ENCODE measurements around the gene CEMIP2. TPM values are rescaled to one million over a fixed set of nuclear protein-coding genes. Genes with fewer than 3 reads are reported as not detected.
A peak's percentile ranks its signal among the peaks of the same experiment; 100 is the strongest.

CEMIP2 gene
- total RNA-seq, 3 donors from 2014 or later, result 79.0 to 144 (median 81.2) TPM

DNA sequence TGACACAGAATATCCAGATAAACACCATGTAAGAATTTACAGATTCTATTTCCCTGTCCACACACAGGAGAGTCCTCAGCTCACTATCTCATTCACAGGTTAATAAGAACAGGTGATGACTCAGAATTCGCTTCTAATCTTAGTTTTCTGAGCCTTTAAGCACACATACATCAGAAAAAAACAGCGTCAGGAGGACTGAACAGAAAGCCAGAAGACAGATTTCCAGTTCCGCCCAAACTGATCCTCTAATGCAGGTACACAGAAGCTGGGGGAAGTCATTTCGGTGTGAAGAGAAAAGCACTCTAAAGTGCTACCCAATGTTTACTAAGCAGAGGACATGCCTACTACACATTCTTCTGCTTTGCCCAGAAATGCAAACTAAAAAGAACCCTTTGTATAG lies 1.6 kb downstream of the CEMIP2 start:
- intact Hi-C loops (cut with DNase I; ENCODE audit: low total_unique reads), result no loop called here
- TF ChIP-seq POLR2AphosphoS5 (IDR thresholded peaks at IDR 0.05) (no peak), POLR2A (IDR thresholded peaks at IDR 0.05) (no peak)
- TF ChIP-seq, protein P1, sequence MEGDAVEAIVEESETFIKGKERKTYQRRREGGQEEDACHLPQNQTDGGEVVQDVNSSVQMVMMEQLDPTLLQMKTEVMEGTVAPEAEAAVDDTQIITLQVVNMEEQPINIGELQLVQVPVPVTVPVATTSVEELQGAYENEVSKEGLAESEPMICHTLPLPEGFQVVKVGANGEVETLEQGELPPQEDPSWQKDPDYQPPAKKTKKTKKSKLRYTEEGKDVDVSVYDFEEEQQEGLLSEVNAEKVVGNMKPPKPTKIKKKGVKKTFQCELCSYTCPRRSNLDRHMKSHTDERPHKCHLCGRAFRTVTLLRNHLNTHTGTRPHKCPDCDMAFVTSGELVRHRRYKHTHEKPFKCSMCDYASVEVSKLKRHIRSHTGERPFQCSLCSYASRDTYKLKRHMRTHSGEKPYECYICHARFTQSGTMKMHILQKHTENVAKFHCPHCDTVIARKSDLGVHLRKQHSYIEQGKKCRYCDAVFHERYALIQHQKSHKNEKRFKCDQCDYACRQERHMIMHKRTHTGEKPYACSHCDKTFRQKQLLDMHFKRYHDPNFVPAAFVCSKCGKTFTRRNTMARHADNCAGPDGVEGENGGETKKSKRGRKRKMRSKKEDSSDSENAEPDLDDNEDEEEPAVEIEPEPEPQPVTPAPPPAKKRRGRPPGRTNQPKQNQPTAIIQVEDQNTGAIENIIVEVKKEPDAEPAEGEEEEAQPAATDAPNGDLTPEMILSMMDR (IDR thresholded peaks at IDR 0.05), result no peak
- Histone ChIP-seq H3K9me3 (no peaks in the 10 kb centered on the region), H3K4me1 (peaks cover 0 to 13% of the 10 kb centered on the region in 2 donors), H3K27ac (peak overlapping the region; percentile 40 to 50), H3K36me3 (no peaks in the 10 kb centered on the region), H3K27me3 (no peaks in the 10 kb centered on the region), H3K4me3 (peak overlapping the region; percentile 76 to 91 (median 83))
- no peak for DNase-seq (ENCODE audit: low spot score in 2 of 2)

DNA sequence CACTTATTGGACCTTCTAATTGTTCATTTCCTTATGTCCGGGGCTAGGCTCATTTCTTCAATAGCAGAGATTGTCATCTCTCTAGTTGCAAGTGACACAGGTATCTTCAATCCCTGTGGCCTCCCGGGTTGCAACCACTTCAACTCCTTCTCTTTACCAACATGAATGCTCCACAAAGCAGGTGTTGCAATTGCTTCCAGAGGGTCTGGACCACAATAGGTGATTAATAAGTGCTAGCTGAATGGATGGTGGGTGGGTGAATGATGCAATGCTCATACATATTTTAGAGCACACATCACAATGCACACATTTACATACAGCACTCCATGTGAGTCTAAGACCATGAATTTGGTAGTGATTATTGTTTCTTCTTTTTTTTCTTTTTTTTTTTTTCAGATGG lies 2.6 kb downstream of the CEMIP2 start:
- Histone ChIP-seq H3K36me3 (no peaks in the 10 kb centered on the region), H3K9me3 (no peaks in the 10 kb centered on the region), H3K4me3 (peak overlapping the region in 2 of 3 donors; percentile 41 to 91), H3K27me3 (no peaks in the 10 kb centered on the region), H3K4me1 (peaks cover 0 to 13% of the 10 kb centered on the region in 2 donors), H3K27ac (no peak overlapping the region)
- no peak for DNase-seq (ENCODE audit: low spot score in 2 of 2)
- intact Hi-C loops (cut with DNase I; ENCODE audit: low total_unique reads), result no loop called here
- TF ChIP-seq, protein P1 (IDR thresholded peaks at IDR 0.05), result no peak
- no peak for TF ChIP-seq POLR2AphosphoS5 (IDR thresholded peaks at IDR 0.05)
- TF ChIP-seq POLR2A (IDR thresholded peaks at IDR 0.05), result no peak

DNA sequence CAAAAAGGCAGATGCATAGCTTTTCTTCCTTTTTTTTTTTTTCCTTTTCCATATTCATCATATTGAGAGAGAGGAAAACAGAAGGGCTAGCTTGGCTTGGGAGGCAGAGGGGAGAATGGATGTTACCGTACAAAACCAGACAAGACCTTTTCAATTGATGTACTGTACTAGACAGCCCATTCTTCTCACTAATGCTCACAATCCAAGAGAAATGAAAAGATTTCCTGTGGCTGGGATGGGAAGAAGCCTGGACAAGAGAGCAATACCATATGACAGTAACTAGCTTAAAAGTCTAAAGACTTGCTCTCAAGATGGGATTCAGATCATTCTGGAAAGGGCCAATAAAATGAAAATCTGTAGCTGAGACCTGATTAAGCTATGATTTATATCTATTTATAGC lies 3.4 kb downstream of the CEMIP2 start:
- intact Hi-C loops (cut with DNase I; ENCODE audit: low total_unique reads), result no loop called here
- H3K9me3 ChIP-seq, result no peaks in the 10 kb centered on the region
- TF ChIP-seq POLR2AphosphoS5 (IDR thresholded peaks at IDR 0.05), result no peak
- TF ChIP-seq, protein P1 (IDR thresholded peaks at IDR 0.05), result no peak
- TF ChIP-seq POLR2A (IDR thresholded peaks at IDR 0.05), result no peak
- H3K27me3 ChIP-seq, result no peaks in the 10 kb centered on the region
- H3K27ac ChIP-seq, result no peak overlapping the region
- peaks cover 0 to 13% of the 10 kb centered on the region in 2 donors for H3K4me1 ChIP-seq
- peak overlapping the region in 2 of 3 donors; percentile 17 to 41 for H3K4me3 ChIP-seq
- DNase-seq (ENCODE audit: low spot score in 2 of 2), result no peak
- no peaks in the 10 kb centered on the region for H3K36me3 ChIP-seq

DNA sequence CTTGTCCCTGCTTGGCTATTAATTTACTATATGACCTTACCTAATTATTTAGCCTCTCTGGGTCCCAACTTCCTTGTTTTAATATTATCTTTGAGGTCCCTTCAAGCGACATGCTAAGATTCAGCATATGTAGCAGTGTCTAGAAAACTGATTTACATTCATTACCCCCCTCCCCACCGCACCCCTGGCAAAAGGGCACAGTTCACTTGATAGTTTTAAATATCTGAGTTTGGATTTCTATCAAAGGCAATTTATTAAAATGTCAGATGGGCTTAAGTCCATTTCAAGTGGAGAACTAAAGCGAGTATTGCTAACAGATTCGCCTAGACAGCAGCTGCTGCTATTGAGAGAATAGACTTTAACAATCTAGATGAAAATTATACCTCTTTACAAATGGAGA lies 3.9 kb downstream of the CEMIP2 start:
- TF ChIP-seq POLR2A (IDR thresholded peaks at IDR 0.05) (no peak), POLR2AphosphoS5 (IDR thresholded peaks at IDR 0.05) (no peak)
- TF ChIP-seq, protein P1 (IDR thresholded peaks at IDR 0.05), result no peak
- H3K4me3 ChIP-seq, result no peak overlapping the region
- peaks cover 0 to 13% of the 10 kb centered on the region in 2 donors for H3K4me1 ChIP-seq
- H3K27ac ChIP-seq, result no peak overlapping the region
- DNase-seq (ENCODE audit: low spot score in 2 of 2), result no peak
- no peaks in the 10 kb centered on the region for H3K9me3 ChIP-seq
- intact Hi-C loops (cut with DNase I; ENCODE audit: low total_unique reads), result no loop called here
- no peaks in the 10 kb centered on the region for H3K27me3 ChIP-seq
- no peaks in the 10 kb centered on the region for H3K36me3 ChIP-seq

DNA sequence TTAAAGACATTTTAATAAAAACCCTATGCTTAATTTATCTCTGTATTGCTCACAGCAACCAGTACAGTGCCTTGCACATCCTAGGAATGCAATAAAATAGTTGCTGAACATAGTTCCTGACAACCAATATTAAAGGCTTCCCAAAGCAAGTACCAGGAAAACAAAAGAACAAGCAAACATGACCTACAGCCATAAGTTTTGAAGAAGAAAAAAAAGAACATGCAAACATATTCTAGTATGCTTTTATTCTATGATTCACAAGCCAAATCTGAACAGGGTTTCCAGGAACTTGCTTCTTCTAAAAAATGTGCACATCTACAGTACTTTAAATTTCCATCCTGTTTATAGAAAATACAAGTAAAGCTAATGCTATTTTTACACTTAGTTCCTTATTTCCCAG lies 4.5 kb downstream of the CEMIP2 start:
- intact Hi-C loops (cut with DNase I; ENCODE audit: low total_unique reads), result no loop called here
- H3K36me3 ChIP-seq, result no peaks in the 10 kb centered on the region
- no peaks in the 10 kb centered on the region for H3K9me3 ChIP-seq
- H3K4me3 ChIP-seq, result no peak overlapping the region
- no peak for DNase-seq (ENCODE audit: low spot score in 2 of 2)
- peaks cover 0 to 13% of the 10 kb centered on the region in 2 donors for H3K4me1 ChIP-seq
- TF ChIP-seq POLR2AphosphoS5 (IDR thresholded peaks at IDR 0.05), result no peak
- TF ChIP-seq, protein P1 (IDR thresholded peaks at IDR 0.05), result no peak
- no peak for TF ChIP-seq POLR2A (IDR thresholded peaks at IDR 0.05)
- H3K27me3 ChIP-seq, result no peaks in the 10 kb centered on the region
- no peak overlapping the region for H3K27ac ChIP-seq
